EH (cell line): ENCODE measurements around the gene ADTRP.
A peak's percentile ranks its signal among the peaks of the same experiment; 100 is the strongest.

ENCODE experiments used
- DNase-seq: peaks from one replicate; pipeline ENCODE4 v3.0.0-alpha.2; 2015; ENCODE audit warnings: low read depth

ADTRP gene

DNA sequence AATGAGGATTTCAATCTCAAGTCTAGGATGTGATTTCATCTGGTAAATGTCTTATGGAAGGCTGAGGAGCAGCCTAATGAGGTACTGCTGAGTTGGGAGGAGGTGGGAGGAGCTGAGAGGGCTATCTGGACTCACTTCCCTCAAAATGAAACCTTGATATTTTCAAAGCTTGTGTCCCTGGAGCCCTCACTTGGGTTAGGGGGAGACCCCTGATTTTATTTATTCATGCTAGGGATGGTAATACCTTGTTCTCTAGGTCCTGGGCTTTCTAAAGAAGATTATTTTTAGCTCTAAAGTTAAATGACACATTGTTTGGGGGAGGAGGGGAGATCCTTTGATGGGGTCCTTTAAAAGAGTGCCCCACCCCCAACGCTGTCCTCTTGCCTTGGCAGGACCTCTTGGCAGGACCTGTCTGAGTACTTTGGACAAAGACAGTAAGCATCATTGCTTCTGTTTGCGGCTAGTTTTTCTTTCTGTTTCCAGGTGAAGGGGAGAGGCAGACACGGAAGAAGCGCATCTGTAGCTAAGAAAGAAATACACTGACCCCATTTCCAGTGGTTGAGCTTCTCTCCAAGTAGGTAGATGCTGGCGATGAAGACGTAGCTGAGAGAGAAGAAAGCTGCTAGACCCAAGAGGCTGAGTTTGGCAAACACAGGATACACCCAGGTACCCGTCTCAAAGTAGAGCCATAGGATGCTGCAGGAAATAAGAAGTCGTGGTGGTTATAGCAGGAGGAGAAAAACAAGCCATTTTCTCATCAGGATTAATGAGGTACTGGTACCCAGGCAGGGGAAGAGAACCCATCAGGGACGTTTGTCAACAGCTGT, 55.6 kb downstream of the ADTRP start:
- DNase-seq, result no peak

DNA sequence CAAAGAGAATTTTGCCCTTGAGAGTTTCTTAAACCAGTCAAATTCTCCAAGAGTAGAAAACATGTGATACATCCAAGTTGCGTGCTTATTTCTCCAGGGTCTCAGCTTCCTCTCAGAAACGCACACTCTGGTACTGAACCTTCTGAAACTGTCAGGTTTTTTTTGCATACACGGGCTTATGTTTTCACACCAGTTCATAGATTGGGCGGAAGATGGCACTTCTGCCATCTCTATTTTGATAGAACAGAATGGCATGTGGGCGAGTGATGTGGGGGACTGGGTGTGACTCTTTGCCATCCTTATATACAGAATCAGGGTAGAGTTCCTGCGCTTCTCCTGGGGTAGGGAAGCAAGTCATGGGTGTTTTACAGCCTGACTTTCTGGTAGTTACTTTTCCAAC, 56.4 kb downstream of the ADTRP start:
- DNase-seq, result no peak

DNA sequence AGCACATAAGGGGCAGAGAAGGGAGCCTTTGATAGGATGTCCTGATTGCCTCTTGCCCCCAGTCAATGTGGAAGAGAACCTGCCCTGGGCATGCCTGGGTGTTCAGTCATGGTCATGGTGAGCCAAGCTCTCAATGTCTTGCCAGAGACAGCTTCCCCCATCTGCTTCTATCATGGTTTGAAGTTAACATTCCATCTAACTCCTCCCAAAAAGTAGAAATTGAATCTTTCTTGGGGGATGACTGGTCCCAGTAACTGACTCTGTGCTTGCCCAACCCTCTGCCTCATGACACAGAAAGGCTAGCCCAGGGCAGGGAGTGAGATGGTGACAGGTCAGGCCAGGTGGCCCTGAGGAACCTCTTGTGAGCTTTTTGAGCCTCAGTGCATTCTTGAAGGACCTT, 60.1 kb downstream of the ADTRP start:
- DNase-seq, result peak; percentile 28

DNA sequence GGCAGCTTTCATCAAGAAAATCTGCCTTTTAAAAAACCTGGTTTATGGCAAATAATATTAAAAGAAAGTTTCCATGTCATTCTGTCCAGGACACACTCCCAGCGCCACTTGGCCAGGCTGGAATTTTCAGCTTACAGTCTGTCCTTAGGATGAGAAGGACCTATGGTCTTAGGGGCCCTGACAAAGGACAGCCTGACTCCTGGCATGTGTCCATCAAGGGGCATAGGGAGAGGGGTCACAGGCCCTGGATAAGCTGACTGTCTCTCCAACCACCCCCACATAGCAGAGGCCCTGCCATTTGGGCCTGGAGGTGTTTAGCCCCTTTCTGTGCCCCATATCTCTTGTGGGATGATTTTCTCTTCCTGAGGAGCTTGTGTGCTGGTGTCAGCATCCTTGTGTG, 60.6 kb downstream of the ADTRP start:
- DNase-seq, result no peak

DNA sequence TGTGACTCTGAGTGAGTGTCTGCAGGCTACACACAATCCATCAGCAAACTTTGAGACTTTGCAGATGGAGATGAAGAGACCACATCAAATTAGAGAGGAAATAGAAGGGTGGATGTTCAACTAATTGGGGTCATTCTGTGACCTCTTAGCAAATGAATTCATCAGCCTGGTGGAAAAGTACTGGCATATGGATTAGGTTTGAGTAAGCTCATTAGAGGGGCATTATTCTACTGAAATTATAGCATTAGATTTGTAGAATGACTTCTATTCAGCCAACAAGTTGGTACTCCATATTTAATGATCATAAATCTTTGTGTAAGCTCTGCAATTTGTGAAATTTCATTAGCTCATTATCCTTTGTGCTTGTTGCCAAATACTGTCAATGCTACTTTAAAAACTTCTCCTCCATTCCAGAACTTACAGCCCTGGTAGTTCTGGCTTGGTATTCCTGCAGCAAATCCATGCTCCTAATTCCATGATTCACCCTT, 63.8 kb downstream of the ADTRP start:
- DNase-seq, result peak; percentile 2

DNA sequence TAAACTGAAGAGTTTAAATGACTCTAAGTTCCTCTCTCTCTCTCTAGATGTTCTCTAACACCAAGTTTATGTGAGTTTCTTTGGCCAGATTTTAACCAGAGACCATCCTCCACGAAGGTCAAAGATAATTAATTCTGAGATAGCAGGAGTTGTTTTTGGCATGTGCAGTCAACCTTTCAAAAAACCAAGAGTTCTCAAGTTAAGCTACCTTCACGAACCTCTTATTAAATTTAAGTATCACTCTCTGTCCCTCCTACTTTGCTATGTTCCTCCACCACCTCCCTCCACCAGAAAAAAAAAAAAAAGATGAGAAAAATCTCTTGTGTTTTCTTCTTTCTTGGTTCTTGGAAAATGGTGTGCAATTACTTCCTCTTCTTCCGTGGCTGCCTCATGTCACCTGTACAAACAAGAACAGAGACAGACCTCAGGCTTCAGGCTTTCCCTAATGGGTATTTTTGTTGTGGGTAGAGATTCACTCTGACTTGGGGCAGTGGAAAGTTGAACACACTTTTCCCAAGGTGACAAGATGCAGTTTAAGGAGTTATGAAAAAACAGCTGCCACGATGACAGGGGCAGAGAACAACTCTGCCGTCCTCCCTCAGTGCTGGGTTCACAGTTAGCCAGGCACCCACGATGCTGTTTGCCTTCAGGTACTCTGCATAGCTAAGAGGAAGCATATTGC, 64.3 kb downstream of the ADTRP start:
- DNase-seq, result no peak

DNA sequence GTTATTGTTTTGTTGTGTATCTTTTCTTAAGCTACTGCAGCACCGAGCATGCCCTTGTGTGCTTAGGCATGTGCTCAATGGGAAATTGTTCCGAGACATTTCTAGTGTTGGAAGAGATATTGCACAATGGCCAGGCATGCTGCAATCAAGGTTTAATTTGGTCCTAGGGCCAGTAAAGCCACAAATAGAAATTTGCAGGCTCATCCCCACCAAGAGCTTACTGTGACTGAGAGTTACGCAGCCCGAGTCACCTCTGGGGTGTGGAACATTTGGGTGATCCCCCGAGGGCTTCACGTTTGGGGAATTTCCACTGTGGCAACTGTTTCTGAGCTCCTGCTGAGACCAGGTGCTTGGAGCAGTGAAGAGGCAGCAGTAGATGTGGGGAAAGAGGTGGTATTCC, 65.8 kb downstream of the ADTRP start:
- peak; percentile 46 for DNase-seq

DNA sequence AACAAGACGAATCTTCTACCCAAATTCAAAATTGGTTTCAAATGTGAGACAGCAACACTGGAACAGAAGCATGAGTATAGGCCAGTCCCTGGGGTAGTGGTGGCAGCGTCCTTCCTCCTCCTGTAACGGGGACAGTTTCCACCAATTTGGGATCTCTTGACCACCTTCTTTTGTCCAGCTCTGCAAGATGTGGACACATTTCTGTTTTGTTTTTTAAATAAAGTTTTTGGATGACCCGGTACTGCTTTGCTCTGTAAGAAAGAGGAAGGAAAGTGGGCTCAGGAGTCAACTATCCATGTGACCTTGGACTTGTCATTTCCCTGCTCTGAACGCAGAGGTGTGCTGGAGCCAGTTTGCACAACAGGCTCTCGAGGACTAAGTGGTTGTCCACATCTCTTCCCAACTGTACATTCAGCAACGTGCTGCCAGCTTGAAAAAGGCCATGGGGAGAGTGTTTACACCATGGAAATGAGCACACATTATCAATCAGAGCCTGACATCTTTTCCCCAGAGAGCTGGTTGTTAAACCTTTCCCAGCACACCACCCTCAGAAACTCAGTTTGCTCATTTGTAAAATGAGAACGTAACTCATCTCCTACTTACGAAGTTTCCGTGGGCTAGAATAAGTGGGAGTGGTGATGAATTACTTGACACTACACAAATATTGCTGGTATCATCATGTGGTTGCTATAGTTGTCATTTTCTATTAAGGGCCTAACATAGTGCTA, 66.5 kb downstream of the ADTRP start:
- DNase-seq, result no peak

DNA sequence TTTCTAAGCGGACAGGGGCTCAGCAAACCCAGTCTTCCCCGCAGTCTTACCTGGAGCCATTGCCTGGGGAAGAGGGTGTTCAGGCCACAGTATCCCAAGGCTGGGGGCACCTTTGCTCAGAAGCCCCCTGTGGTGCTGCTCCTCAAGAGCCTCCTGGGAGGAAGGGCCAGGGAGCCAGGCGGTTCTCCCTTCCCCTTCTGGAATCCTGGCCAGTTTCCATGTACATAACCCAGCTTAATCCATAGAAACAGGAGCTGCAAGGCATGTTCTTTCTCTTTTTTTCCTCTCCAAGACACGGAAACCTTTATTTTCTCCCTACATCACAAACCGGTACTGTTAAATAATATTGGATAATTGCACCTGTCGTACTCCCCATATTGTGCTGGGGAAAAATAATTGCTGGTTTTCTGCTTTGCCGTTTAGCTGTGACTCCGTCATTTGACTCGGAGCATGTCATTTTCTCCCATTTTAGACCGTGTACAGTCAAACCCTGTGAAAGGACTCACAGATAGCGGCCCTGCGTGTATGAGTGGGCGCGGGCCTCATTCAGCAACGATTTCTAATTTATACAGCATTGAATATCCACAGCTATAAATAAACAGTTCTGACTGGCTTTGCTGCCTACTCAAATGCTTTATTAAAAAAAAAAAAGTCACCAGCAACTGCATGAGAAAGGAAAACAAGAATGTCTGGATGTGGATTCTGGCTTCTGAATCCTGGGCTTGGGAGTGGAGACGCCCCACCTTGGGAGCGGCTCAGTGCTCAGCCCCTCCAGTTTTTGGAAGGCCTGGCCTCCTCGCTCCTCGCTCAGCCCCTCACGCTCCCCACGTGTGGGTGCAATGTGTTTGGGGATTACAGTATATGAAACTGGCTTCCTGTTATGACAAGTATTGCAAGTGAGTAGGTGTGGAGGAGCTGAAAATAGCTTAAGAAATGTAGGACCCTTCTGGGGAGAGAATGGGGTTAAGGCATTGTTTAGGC, 67.3 kb downstream of the ADTRP start:
- DNase-seq, result no peak

DNA sequence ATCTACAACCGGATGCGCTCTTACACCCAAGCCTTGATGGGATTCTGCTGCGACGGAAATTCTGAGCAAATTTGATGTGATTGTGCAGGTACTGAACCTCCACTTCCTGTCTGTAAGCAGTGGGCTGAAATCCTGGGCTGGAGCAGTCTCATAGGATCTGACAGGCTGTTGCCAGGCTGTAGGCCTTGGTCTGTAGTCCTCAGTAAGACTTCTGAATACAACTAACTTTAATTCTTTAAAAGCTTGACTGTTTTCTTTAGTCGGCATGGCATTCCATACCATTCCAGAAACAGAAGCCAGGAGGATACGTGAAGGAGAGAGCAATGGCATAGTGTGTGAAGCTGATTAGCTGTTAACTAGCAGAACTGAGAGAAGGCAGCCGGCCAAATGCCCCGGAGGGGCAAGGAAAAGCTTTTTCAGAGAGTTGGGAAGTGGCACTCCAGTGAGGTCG, 68.3 kb downstream of the ADTRP start:
- DNase-seq, result peak; percentile 60

DNA sequence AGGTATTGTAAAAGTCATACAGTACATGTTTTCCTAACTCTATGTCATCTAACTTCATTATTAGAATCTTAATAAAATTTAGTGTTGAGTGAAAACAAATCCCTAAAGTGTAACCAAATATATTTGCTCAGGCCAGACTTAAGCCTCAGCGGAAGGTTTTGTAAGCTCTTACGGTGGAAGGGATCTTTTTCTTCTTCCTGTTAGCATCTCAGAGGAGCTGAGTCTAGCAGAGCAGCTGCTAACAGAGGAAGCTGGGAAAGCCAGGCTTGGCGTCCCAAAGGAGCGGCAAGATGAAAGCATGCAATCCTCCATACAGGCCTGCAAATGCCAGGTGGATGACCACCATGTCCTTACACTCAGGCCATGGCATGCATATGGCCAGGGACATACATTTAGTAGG, 72.4 kb downstream of the ADTRP start:
- no peak for DNase-seq

DNA sequence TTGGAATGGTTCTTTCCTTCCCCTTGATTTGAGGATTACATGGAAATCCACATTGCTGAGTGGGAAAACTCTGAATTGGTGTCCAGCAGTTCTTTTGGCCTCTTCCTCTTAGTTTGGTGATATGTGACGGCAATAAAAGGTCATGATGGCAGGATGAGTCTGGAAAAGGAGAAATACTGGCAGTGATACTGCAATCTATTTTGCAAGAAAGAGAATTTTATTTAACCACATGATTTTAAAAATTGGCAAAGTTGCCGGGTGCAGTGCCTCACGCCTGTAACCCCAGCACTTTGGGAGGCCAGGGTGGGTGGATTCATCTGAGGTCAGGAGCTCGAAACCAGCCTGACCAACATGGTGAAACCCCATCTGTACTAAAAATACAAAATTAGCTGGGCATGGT, 73.1 kb downstream of the ADTRP start:
- no peak for DNase-seq

DNA sequence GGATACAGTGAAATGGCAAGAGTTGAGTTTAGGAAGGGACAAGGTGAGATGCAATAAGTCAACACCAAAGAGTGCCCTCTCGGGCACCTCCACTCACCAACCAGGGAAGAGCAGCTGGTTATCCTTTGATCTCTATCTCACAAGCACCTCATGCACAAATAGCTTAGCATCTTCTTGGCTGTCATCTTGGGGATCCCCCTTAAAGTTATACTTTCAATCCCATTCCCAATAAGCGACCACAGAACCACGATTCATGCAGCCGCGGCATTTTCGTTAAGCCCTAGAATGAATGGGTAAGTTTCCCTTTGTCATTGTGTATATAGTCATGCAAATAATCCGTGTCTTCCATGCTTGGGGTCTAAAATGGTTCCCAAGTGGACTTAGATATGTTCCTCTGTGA, 73.5 kb downstream of the ADTRP start:
- DNase-seq, result no peak

DNA sequence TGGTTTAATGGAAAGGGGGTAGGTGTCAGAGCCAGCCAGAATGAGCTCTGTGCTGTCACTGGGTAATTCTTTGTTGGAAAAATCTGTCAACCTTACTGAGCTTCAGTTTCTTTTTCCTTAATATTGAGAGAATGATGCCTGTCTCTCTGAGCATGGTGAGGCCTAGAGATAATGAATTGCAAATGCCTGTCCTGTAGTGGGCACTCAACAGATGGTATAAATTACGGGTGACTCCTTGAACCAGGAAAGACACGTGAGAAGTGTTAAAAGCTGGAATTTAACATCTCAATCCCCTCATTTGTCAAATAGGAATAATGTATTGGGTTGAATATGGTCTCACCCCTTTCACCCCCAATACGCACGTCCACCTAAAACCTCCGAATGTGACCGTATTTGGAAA, 74.9 kb downstream of the ADTRP start:
- no peak for DNase-seq

DNA sequence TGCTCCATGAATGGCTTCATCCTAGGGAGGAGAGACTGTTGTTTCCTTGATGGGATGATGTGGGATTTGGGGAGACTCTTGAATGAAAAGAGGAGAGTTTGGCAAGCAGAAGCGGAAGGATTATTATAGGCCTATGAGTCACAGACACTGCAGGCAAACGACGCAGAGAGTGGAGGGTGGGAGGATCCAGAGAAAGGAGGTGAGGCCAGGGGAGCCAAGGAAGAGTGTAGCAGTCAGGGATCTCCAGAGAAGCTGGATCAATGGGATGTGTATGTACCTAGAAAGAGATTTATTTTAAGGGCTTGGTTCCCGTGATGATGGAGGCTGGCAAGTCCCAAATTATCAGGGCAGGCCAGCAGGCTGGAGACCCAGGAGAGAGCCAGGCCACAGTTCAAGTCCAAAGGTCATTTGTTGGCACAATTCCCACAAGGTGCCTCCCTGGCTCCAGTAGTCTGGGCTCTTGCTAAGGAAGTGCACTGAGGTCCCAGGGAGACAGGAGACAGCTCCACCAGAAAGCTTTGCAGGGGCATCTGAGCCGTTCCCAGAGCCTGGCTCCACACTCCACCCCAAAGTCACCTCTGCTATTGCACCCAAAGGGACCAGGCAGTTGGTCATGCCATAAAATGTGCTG, 76.0 kb downstream of the ADTRP start:
- peak; percentile 68 for DNase-seq

DNA sequence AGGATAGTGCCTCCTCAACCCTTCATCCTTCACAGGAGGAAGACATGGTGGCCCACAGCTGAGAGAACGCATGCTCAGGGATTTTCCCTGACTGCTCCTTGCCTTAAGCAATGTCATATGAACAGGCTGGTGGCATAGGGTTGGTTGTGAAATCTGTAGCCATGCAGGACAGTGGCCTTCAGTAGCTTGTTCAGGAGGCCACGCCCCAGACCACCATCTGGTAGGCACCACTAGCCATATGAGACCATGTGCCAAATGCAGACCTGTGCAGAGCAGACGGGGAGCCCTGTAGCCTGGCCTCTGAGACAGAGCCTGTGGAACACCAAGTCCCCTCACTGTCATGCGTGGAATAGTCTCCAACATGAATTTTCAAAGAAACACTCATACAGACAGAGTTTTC, 76.5 kb downstream of the ADTRP start:
- DNase-seq, result no peak

DNA sequence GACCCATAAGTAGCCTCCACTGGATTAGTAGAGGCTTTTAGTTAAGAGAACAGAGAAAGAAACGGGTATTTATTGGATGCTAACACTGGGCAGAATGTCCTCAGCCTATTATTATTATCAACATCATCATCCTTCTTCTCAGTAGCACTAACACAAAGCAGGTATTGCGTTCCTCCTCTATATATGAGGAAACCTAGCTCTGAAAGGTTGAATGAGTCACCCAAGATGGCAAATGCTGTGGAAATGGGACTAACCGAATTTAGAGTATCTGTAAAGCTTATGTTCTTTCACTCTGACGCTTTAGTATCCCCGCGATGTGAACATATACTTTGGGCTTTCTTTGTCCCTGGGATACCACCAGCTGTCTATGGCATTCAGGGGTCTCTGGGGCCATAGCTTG, 77.0 kb downstream of the ADTRP start:
- DNase-seq, result no peak

DNA sequence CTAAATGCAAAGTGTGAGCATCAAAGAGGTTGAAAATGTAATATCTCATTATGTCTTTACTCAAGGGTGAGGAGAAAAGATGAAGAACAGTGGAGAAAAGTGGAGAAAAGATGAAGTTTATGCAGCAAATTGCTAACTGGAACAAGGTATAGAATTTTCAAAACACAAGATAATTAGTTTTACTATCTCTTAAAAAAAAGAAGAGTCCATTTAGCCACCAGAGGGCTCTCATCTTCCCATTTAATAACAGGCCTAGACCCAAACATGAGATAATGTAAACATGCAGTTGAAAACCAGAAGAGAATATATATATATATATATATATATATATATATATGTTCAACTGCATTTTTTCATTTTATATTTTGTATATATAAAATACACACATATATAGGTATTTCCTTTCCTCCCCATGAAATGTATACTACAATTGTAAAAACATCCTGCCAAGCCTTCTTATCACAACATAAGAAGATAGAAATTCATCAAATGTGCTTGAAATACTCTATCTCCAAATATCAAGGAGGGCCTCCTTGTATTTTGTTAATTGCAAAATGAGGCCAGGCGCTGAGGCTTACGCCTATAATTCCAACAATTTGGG, 78.4 kb downstream of the ADTRP start:
- peak; percentile 67 for DNase-seq

DNA sequence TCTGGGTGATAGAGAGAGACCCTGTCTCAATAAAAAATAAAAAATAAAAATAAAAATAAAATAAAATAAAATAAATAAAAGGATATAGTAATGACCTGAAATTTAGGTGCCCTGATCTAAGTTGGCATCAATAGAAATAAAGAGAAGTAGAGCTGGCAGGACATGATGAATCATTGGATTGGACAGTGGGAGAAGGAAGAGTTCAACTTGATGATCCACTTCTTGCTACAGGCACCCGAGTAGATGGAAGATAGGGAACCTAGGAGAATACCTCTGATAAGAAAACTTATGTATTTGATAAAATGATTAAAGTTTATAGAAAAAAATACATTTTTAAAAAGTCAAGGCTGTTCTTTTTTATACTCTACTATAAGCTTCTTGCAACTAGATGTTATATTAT, 79.0 kb downstream of the ADTRP start:
- no peak for DNase-seq

DNA sequence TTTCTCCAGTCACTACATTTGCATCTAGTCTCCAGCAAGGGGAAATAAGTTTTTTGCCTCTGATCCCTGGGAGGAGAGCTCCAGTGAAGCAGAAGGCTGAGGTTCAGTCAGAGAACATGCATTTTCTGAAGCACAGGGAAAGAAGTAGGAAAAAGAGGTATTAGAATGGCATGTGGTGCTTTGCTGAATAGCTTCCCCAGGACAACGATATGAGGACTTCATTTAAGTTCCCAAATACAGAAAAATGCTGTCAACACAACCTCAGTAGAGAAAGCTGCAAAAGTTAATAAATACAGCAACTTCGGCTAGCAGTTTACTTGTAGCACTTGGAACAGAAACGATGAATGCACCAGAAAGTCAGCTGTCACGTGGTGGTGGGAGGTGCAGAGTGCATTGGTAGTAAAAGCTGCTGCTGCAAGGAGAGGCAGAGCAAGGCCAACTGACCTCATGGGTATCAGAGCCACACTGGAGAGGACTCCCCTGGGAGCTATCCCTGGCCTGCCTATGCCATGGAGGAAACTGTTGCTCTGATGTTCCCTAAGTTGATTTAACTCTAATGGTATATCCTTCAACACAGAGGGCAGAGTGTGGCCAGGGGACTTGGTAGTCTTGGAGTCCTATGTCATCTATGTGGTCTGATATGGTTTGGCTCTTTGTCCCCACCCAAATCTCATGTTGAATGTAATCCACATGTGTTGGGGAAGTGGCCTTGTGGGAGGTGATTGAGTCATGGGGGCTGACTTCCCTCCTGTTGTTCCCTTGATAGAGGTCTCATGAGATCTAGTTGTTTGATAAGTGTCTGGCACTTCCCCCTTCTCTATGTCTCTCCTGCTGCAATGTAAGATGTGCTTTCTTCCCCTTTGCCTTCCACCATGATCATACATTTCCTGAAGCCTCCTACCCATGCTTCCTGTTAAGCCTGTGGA, 85.9 kb downstream of the ADTRP start:
- DNase-seq, result no peak
